ENCODE data around the gene MED26. TPM values are rescaled to one million over a fixed set of nuclear protein-coding genes. Genes with fewer than 3 reads are reported as not detected.
"Not testable (repeated sequence)": the region's sequence is repeated elsewhere in the genome, so short reads cannot be mapped to it uniquely, and the experiment has no call there.

The MED26 gene
- total RNA-seq, 1 donor from 2014 or later = 6.1 TPM

DNA sequence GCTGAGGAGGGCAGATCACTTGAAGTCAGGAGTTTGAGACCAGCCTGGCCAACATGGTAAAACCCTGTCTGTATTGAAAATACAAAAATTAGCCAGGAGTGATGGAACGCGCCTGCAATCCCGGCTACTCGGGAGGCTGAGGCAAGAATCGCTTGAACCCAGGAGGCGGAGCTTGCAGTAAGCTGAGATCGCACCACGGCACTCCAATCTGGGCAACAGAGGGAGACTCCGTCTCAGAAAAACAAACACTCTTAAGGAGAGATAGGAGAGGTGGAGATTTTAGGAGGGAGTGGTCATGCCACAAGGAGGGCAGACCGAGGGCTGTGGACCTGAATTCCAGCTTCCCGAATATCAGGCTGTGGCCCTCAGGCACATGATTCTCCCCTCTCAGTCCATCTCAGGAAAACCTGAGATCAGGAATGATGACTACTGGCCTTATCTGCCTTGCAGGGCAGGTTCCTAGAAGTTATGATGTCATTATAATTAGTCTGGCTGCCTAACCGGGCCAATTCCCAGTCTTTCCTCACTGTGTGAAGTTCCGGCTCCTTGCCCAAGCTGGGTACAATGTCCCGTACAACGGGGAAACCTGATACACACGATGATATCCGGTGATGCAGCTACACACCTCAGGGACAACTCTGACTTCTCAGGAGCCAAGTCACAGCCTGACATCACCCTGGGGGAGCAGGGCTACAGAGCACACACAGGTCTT lies 58.2 kb downstream of the MED26 start:
- ATAC-seq = no peak
- intact Hi-C loops (cut with DNase I) = no loop called here
- no peak for DNase-seq (ENCODE audit: missing footprints)

DNA sequence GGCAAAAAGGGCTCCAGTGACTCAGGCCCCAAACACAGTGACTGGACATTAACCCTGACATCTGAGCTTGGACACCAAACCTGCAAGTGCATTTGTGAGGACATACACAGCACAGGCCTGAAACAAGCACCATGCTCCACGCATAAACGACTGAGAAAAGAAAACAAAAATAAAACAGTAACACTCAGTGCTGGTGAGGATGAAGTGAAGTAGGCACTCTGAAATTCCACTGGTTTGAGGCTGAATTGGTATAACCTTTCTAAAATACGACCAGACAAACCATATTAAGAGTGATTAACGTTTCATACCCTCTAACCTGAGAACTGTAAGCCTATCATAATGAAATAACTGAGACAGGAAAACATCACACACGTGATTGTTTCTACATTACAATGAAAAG lies 61.3 kb downstream of the MED26 start:
- no peak for DNase-seq (ENCODE audit: missing footprints)

DNA sequence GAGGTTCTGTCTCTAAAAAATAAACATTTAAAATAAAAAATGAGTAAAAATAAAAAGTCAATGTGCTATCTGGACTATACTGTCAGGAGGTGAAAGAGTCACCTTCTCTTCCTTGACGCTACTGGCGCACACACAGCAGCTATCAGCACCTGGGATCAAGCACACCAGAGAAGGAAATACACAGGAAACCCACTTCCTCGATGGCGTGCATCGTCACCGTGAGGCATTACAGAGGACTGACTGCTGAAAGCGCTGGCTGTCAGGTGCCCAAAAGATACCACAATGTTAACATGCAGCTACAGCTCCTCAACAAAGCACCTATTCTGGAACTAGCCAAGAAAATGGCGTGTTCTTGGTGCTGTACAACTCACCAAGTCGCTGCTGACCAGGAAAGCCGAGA lies 61.8 kb downstream of the MED26 start:
- intact Hi-C loops (cut with DNase I) = no loop called here
- no peak for ATAC-seq
- DNase-seq (ENCODE audit: missing footprints) = peak; percentile 68

More for the DNA sequence above, 61.3 kb downstream of the MED26 start:
- intact Hi-C loops (cut with DNase I) = no loop called here
- ATAC-seq = no peak

DNA sequence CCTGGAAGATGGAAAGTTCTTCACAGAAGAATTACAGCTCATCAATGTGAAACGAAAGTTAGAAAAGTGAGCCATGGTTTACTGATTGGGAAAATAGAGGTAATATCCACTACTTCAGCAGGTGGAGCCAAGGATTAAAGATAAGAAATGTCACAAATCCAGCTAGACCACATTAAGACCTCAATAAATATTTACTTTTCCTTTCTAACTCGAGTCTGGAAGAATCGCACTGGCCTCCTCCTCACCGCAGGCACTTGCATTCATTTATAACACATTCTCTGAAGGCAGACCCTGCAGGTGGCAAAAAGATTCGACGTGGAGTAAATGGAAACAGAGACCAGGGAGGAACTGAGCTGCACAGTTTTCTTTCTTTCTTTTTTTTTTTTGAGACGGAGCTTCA lies 63.2 kb downstream of the MED26 start:
- ATAC-seq = no peak
- no peak for DNase-seq (ENCODE audit: missing footprints)
- intact Hi-C loops (cut with DNase I) = no loop called here

- intact Hi-C loops (cut with DNase I) = no loop called here
- no peak for ATAC-seq
- no peak for DNase-seq (ENCODE audit: missing footprints)
Measured at GRCh38 chr19:16562608-16563025, 65.4 kb downstream of the MED26 start.

GRCh38 chr19:16561382-16561781 lies 66.6 kb downstream of the MED26 start:
- no peak for ATAC-seq
- intact Hi-C loops (cut with DNase I) = no loop called here
- no peak for DNase-seq (ENCODE audit: missing footprints)

- intact Hi-C loops (cut with DNase I) = no loop called here
- peak; percentile 25 for DNase-seq (ENCODE audit: missing footprints)
- no peak for ATAC-seq
Measured at GRCh38 chr19:16559780-16560276, 68.2 kb downstream of the MED26 start.

DNA sequence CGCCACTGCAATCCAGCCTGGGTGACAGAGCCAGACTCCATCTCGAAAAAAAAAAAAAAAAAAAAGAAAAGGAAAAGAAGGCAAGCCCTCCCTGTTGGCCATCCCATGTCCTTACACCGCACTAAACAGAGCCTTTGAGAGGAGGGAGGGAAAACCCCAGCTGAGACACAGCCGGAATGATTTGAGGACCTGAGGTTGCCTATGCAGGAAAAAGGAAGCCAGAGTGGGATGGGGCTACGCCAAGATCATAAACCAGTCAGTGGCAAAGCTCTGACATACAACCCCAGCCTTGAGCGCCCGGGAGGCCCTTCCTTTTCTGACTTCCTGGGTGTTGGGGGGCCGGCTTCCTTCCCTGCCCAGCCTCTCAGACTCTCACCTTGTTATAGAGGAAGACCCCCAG lies 73.2 kb downstream of the MED26 start:
- intact Hi-C loops (cut with DNase I) = no loop called here
- DNase-seq (ENCODE audit: missing footprints) (peak; percentile 37), ATAC-seq (no peak)

DNA sequence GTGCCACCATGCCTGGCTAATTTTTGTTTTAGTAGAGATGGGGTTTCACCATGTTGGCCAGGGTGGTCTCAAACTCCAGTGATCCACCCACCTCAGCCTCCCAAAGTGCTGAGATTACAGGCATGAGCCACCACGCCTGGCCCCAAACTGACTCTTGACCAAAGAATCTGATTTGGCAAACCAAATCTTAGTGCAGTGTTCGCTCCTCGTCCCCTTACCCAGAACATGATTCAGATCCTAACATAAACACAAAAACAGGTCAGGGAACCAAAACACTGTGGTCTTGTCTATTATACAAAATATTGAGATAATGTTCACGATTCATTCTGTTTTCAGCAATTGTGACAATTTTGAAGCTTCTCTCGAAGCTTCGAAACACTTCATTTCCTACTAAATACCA lies 76.1 kb downstream of the MED26 start:
- intact Hi-C loops (cut with DNase I); ATAC-seq: not testable (repeated sequence)
- DNase-seq (ENCODE audit: missing footprints) = peak; percentile 22

DNA sequence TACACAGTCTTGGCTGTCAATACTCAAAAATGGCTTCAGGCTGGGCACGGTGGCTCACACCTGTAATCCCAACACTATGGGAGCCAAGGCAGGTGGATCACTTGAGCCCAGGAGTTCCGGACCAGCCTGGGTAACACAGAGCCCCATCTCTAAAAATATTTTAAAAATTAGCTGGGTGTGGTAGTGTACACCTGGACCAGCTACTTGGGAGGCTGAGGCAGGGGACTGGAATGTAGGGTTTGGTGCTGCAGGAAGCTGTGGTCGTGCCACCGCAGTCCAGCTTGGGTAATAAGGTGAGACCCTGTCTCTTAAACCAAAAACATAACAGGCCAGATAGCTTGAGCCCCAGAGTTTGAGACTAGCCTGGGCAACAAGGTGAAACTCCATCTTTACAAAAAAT lies 79.0 kb downstream of the MED26 start:
- intact Hi-C loops (cut with DNase I) = no loop called here
- DNase-seq (ENCODE audit: missing footprints) (no peak), ATAC-seq (no peak)

GRCh38 chr19:16544473-16545231 lies 83.4 kb downstream of the MED26 start:
- intact Hi-C loops (cut with DNase I) = no loop called here
- DNase-seq (ENCODE audit: missing footprints) = no peak
- no peak for ATAC-seq

- intact Hi-C loops (cut with DNase I); DNase-seq (ENCODE audit: missing footprints): not testable (repeated sequence)
Measured at GRCh38 chr19:16543734-16544133, 84.3 kb downstream of the MED26 start.

DNA sequence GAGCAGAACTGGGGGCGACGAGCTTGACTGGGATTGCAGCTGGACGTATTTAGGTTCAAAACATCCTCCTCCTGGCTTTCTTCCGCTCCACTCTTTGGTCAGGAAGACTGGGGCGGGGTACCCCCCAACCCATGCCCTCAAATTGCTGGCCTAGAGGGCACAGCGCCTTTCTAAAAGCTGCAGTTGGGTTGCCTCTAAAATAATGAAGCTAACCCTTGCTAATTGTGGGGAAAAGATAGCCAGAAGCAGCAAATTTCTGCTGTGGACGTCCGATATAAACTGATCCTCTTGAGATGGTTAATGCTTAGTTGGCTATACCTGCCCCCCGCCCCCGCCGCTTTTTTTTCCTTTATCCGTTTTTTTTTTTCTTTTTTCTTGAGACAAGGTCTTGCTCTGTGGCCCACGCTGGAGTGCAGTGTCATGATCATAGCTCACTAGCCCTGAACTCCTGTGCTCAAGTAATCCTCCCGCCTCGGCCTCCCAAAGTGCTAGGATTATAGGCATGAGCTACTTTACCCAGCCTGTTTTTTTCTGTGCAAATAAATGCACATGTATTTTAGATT lies 85.0 kb downstream of the MED26 start:
- intact Hi-C loops (cut with DNase I) = no loop called here
- no peak for ATAC-seq
- DNase-seq (ENCODE audit: missing footprints) = peak; percentile 45

More at GRCh38 chr19:16543734-16544133, 84.3 kb downstream of the MED26 start:
- ATAC-seq = not testable (repeated sequence)

DNA sequence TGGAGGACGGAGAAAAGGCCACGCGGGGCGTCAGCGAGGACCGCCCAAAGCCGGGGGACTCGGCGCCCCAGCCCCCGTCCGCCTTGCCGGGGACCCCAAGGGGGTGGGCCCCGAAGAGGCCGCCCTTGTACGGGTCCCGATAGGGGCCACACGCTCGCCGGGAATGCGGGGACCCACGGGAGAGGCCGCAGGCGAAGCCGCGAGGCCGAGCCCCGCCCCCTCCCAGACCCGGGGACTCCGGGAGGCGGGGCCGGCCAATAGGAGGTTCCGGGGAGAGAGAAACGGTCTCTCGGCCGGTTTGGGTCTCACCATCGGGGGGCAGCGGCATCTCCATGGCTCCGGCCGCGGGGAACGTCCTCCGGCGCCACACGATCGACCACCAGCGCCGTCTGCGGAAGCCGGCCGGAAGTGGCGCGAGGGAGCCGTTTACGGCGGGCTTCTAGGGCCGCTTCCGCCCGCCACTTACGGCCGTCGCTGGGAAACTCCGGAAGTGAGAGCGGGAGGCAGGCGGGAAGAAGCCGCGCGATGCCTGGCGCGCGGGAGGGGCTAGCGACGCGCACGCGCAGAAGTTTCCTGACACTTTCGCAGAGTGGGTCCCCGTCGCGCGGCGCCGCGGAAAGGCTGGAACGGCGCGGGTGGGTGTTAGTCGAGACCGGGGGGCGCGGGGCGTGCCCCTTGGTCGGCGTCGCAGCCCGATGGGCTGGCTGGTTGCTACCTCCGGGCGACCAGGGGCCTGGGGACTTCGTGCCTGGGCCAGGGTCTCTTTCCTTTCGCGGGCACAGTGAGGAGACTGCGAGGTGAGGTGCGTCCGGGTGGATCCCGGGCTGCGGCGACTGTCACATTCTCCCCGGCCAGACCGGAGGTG lies 85.7 kb downstream of the MED26 start, which contains the start of gene CHERP:
TSS of gene CHERP (minus strand) at position 393 of the 865 bp plus-strand sequence. CDS start at position 334, 59 bp downstream.
- ATAC-seq (peak; percentile 98), DNase-seq (ENCODE audit: missing footprints) (peak; percentile 97)
- intact Hi-C loops (cut with DNase I) = no loop called here

- no peak for ATAC-seq
- DNase-seq (ENCODE audit: missing footprints) = peak; percentile 31
- intact Hi-C loops (cut with DNase I) = no loop called here
Measured at GRCh38 chr19:16541526-16542044, 86.4 kb downstream of the MED26 start.

DNA sequence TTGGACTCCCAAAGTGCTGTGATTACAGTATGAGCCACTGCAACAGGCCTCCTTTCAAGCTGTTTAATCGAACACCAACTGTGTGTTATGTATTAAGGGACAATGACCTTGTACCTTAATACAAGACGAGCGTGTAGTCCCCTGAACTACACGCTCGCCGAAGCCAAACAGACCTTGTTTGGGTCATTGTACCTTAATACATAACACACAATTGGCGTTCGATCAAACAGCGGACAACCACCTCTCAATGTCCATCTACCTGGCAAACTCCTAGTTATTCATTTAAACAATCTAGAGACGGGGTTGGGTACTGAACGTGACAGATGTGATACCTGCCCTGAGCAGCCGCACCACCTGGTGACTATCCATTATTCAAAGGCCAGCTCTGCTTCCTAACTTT lies 87.1 kb downstream of the MED26 start:
- intact Hi-C loops (cut with DNase I) = no loop called here
- DNase-seq (ENCODE audit: missing footprints) (no peak), ATAC-seq (no peak)

DNA sequence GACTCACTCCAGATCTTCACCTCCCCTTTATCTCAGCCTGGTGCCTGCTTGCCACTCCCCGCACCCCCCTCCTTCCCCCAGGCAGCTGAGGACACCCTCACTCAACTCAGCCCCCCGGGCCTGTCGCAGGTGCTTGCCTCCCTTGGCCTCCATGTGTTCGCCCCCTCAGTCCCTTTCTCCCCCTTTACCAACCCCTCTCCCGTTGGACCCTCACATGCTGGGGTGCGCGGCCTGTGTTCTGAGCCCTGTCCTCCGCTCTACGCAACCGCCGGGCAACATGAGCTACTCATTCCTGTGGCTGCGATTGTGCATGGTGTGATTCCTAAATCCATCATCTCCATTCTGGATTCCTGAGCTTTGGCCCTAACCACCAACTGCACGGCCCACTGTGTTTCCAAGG lies 90.9 kb downstream of the MED26 start:
- DNase-seq (ENCODE audit: missing footprints) (no peak), ATAC-seq (no peak)
- intact Hi-C loops (cut with DNase I) = loop anchor here (5.0 kb wide), 1 partner anchor 105 kb away; no protein-coding TSS in a partner anchor

GRCh38 chr19:16536130-16536529 lies 91.9 kb downstream of the MED26 start:
- intact Hi-C loops (cut with DNase I) = loop anchor here (5.0 kb wide), 1 partner anchor 104 kb away; no protein-coding TSS in a partner anchor
- ATAC-seq (no peak), DNase-seq (ENCODE audit: missing footprints) (no peak)
